ENCODE measurements around the gene PRDM16. TPM values are rescaled to one million over a fixed set of nuclear protein-coding genes. Genes with fewer than 3 reads are reported as not detected.

PRDM16 gene
- total and polyA plus RNA-seq, 2 of the 8 experiments (the other 6 are each of a cell fraction or from before 2014, with no cell fraction given): 0.39 to 0.43 TPM

- TF ChIP-seq CHD7 (IDR thresholded peaks at IDR 0.05; ENCODE audit: insufficient replicate concordance, low read length): no peak
- no peak for TF ChIP-seq BRCA1 (IDR thresholded peaks at IDR 0.05; ENCODE audit: low read depth, low read length)
- TF ChIP-seq SIX5 (IDR thresholded peaks at IDR 0.05; ENCODE audit: low read depth, low read length): no peak
- no peak for TF ChIP-seq TBP (IDR thresholded peaks at IDR 0.05; ENCODE audit: low read depth, low read length)
- TF ChIP-seq EZH2 (IDR thresholded peaks at IDR 0.05; ENCODE audit: low read depth, low read length, severe bottlenecking): no peak
- TF ChIP-seq ZNF274 (IDR thresholded peaks at IDR 0.05; ENCODE audit: borderline replicate concordance, extremely low read depth, low read length): no peak
- TF ChIP-seq ASH2L (IDR thresholded peaks at IDR 0.05; ENCODE audit: low read length): no peak
- no peak for TF ChIP-seq MAFK (IDR thresholded peaks at IDR 0.05; ENCODE audit: low read depth, low read length)
- TF ChIP-seq E2F6 (IDR thresholded peaks at IDR 0.05): no peak
- no peak for TF ChIP-seq SRF (IDR thresholded peaks at IDR 0.05; ENCODE audit: low read depth, low read length)
- no peak for TF ChIP-seq PHF8 (conservative IDR thresholded peaks at IDR 0.05; ENCODE audit: low read depth, low read length)
- no peak for TF ChIP-seq FOSL1 (IDR thresholded peaks at IDR 0.05; ENCODE audit: insufficient read depth, low read depth, low read length)
These were observed 277.5 kb downstream of the PRDM16 start (continued) for GRCh38 chr1:3346478-3346877.

Measured in H1 (cell line).